H1 (cell line): ENCODE results near the gene MALT1. TPM values are rescaled to one million over a fixed set of nuclear protein-coding genes. Genes with fewer than 3 reads are reported as not detected.

Experiments used
- BRCA1 ChIP-seq: IDR thresholded peaks from 2 replicates; pipeline ENCODE4 v1.6.1; 2012; ENCODE audit warnings: low read depth, low read length, improper control_type of control experiment
- CBX8 ChIP-seq: fragments of 300-800, 300-1000 bp; sonication (generic); IDR thresholded peaks from 2 replicates; pipeline ENCODE4 v1.7.1; 2016; ENCODE audit warnings: low read depth, low read length, borderline replicate concordance
- CHD2 ChIP-seq: IDR thresholded peaks from 2 replicates; pipeline ENCODE4 v1.6.1; 2012; ENCODE audit warnings: low read length, improper control_type of control experiment
- JUND ChIP-seq: IDR thresholded peaks from 2 replicates; pipeline ENCODE4 v1.6.1; 2011; ENCODE audit warnings: mild to moderate bottlenecking, improper control_type of control experiment, low read length
- KDM4A ChIP-seq: IDR thresholded peaks from one replicate; pipeline ENCODE4 v1.7.1; 2012; ENCODE audit warnings: low read depth, mild to moderate bottlenecking, moderate library complexity, low read length, inconsistent platforms; ENCODE audit not compliant: severe bottlenecking
- SIX5 ChIP-seq: IDR thresholded peaks from 2 replicates; pipeline ENCODE4 v1.6.1; 2011; ENCODE audit warnings: mild to moderate bottlenecking, low read depth, low read length
- SP2 ChIP-seq: IDR thresholded peaks from 2 replicates; pipeline ENCODE4 v1.6.1; 2012; ENCODE audit warnings: mild to moderate bottlenecking, low read length, inconsistent platforms
- TAF7 ChIP-seq: optimal IDR thresholded peaks from 2 replicates; pipeline ENCODE3; 2011; ENCODE audit warnings: low read depth, mild to moderate bottlenecking, inconsistent platforms, low read length, moderate library complexity, borderline replicate concordance
- polyA plus RNA-seq, 7 experiments: library from polyadenylated mRNA; depleted of rRNA in 3 of 7; stranded (reverse) in 5 of 7; unstranded in 2 of 7; fragments of >200 nt in 5 of 7; fragments of 200-250 nt in 2 of 7; gene quantifications; 1 replicate in 5 of 7; 2 replicates in 1 of 7; 4 replicates in 1 of 7; pipeline versions ENCODE4 v1.2.1 to v1.2.3, GENCODE V29; 2011 to 2013; ENCODE audit warnings: missing spikeins in 2 of 7, mixed read lengths in 2 of 7
- total RNA-seq: library from RNA; stranded (reverse); fragmentation: NEBNext Ultra II Directional; extraction: Animal tissue kit (Norgen Biotek cat#: 25700); gene quantifications from 2 replicates; pipeline ENCODE4 v1.2.1, GENCODE V29; 2021
- TF ChIP-seq, protein P1 (sequence below): fragments of 300-600 bp; sonication (generic); IDR thresholded peaks from 2 replicates; pipeline ENCODE4 v1.7.1; 2012; ENCODE audit warnings: low read length, moderate library complexity, mild to moderate bottlenecking, inconsistent platforms; ENCODE audit not compliant: insufficient replicate concordance
- TF ChIP-seq, protein P2 (sequence below): IDR thresholded peaks from 2 replicates; pipeline ENCODE4 v1.6.1; 2011; ENCODE audit warnings: low read length, improper control_type of control experiment

Gene MALT1
- total and polyA plus RNA-seq, 2 of the 8 experiments (the other 6 are each of a cell fraction or from before 2014, with no cell fraction given) = 10.7 to 25.9 TPM

- TF ChIP-seq, protein P1, sequence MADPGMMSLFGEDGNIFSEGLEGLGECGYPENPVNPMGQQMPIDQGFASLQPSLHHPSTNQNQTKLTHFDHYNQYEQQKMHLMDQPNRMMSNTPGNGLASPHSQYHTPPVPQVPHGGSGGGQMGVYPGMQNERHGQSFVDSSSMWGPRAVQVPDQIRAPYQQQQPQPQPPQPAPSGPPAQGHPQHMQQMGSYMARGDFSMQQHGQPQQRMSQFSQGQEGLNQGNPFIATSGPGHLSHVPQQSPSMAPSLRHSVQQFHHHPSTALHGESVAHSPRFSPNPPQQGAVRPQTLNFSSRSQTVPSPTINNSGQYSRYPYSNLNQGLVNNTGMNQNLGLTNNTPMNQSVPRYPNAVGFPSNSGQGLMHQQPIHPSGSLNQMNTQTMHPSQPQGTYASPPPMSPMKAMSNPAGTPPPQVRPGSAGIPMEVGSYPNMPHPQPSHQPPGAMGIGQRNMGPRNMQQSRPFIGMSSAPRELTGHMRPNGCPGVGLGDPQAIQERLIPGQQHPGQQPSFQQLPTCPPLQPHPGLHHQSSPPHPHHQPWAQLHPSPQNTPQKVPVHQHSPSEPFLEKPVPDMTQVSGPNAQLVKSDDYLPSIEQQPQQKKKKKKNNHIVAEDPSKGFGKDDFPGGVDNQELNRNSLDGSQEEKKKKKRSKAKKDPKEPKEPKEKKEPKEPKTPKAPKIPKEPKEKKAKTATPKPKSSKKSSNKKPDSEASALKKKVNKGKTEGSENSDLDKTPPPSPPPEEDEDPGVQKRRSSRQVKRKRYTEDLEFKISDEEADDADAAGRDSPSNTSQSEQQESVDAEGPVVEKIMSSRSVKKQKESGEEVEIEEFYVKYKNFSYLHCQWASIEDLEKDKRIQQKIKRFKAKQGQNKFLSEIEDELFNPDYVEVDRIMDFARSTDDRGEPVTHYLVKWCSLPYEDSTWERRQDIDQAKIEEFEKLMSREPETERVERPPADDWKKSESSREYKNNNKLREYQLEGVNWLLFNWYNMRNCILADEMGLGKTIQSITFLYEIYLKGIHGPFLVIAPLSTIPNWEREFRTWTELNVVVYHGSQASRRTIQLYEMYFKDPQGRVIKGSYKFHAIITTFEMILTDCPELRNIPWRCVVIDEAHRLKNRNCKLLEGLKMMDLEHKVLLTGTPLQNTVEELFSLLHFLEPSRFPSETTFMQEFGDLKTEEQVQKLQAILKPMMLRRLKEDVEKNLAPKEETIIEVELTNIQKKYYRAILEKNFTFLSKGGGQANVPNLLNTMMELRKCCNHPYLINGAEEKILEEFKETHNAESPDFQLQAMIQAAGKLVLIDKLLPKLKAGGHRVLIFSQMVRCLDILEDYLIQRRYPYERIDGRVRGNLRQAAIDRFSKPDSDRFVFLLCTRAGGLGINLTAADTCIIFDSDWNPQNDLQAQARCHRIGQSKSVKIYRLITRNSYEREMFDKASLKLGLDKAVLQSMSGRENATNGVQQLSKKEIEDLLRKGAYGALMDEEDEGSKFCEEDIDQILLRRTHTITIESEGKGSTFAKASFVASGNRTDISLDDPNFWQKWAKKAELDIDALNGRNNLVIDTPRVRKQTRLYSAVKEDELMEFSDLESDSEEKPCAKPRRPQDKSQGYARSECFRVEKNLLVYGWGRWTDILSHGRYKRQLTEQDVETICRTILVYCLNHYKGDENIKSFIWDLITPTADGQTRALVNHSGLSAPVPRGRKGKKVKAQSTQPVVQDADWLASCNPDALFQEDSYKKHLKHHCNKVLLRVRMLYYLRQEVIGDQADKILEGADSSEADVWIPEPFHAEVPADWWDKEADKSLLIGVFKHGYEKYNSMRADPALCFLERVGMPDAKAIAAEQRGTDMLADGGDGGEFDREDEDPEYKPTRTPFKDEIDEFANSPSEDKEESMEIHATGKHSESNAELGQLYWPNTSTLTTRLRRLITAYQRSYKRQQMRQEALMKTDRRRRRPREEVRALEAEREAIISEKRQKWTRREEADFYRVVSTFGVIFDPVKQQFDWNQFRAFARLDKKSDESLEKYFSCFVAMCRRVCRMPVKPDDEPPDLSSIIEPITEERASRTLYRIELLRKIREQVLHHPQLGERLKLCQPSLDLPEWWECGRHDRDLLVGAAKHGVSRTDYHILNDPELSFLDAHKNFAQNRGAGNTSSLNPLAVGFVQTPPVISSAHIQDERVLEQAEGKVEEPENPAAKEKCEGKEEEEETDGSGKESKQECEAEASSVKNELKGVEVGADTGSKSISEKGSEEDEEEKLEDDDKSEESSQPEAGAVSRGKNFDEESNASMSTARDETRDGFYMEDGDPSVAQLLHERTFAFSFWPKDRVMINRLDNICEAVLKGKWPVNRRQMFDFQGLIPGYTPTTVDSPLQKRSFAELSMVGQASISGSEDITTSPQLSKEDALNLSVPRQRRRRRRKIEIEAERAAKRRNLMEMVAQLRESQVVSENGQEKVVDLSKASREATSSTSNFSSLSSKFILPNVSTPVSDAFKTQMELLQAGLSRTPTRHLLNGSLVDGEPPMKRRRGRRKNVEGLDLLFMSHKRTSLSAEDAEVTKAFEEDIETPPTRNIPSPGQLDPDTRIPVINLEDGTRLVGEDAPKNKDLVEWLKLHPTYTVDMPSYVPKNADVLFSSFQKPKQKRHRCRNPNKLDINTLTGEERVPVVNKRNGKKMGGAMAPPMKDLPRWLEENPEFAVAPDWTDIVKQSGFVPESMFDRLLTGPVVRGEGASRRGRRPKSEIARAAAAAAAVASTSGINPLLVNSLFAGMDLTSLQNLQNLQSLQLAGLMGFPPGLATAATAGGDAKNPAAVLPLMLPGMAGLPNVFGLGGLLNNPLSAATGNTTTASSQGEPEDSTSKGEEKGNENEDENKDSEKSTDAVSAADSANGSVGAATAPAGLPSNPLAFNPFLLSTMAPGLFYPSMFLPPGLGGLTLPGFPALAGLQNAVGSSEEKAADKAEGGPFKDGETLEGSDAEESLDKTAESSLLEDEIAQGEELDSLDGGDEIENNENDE = no peak
- TF ChIP-seq, protein P2, sequence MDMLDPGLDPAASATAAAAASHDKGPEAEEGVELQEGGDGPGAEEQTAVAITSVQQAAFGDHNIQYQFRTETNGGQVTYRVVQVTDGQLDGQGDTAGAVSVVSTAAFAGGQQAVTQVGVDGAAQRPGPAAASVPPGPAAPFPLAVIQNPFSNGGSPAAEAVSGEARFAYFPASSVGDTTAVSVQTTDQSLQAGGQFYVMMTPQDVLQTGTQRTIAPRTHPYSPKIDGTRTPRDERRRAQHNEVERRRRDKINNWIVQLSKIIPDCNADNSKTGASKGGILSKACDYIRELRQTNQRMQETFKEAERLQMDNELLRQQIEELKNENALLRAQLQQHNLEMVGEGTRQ = no peak
- TF ChIP-seq CBX8 (no peak), JUND (no peak), CHD2 (no peak), BRCA1 (no peak), SP2 (no peak), SIX5 (no peak), KDM4A (no peak), TAF7 (no peak)
Measured at GRCh38 chr18:58640891-58641610, 30.2 kb upstream of the MALT1 start (continued).
